SK-N-MC (cell line): Measurements from ENCODE around the gene MMS19.

Source experiments
- EZH2 ChIP-seq: fragments of 200-600 bp; sonication (generic); IDR thresholded peaks from one replicate; pipeline ENCODE4 v1.6.1; 2017; ENCODE audit warnings: antibody characterized with exemption
- POLR2AphosphoS5 ChIP-seq: IDR thresholded peaks from 2 replicates; pipeline ENCODE4 v1.6.1; 2012; ENCODE audit warnings: mild to moderate bottlenecking, low read depth, low read length, borderline replicate concordance

DNA sequence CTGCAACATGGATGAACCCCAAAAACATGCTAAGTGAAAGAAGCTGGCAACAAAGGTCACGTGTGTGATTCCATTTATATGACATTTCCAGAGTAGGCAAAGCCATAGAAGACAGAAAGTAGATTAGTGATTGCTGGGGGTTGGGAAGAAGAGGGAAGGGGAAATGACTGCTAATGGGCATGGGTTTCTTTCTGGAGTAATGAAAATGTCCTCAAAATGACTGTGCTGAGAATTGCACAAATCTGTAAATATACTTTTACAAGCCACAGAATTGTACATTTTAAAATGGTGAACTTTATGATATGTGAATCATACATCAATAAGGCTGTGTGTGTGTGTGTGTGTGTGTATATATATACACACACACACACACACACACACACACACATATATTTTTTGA lies 15.8 kb downstream of the MMS19 start:
- TF ChIP-seq POLR2AphosphoS5: no peak
- TF ChIP-seq EZH2: no peak
